Naive thymus-derived CD4-positive, alpha-beta T cell (primary cell): Measurements from ENCODE around the gene HPS6. TPM values are rescaled to one million over a fixed set of nuclear protein-coding genes. Genes with fewer than 3 reads are reported as not detected.

Experiments used
- ATAC-seq: fragments of 150-1000 bp; cut with Tn5 transposase; 2 replicates; pipeline ENCODE4 v1.10.0; 2021; ENCODE audit warnings: mild to moderate bottlenecking, moderate library complexity
- CTCF ChIA-PET: fragments of 350-600 bp; sonication (Branson Sonifier 250); formaldehyde crosslinking; loops from one replicate; lab custom pipeline; 2021; ENCODE audit warnings: antibody characterized with exemption; lab: Charles Lee
- POLR2A ChIA-PET: fragments of 350-600 bp; sonication (Branson Sonifier 250); formaldehyde crosslinking; loops from one replicate; lab custom pipeline; 2021; ENCODE audit warnings: antibody characterized with exemption, inconsistent platforms; lab: Charles Lee
- DNase-seq, 9 donors: peaks; one replicate each; pipeline versions ENCODE4 v3.0.0 to v3.0.0-alpha.2; 2020 to 2022; ENCODE audit warnings: mixed read lengths in 1 of 9
- H3K27ac ChIP-seq: one replicate; pipeline ENCODE4 v1.7.0; 2013; ENCODE audit warnings: mild to moderate bottlenecking, low read depth, low read length, moderate library complexity
- H3K27me3 ChIP-seq, 2 donors: one replicate each; pipeline ENCODE4 v1.7.0; 2013; ENCODE audit warnings: low read length in 2 of 2, mild to moderate bottlenecking in 2 of 2, moderate library complexity in 2 of 2; ENCODE audit not compliant: control insufficient read depth in 2 of 2, insufficient read depth in 2 of 2
- H3K36me3 ChIP-seq, 3 experiments: 1 replicate in 2 of 3; 2 replicates in 1 of 3; pipeline ENCODE4 v1.7.0; 2013; ENCODE audit warnings: low read length in 3 of 3, mild to moderate bottlenecking in 3 of 3, moderate library complexity in 1 of 3; ENCODE audit not compliant: insufficient read depth in 3 of 3, control insufficient read depth in 2 of 3
- H3K4me1 ChIP-seq, 2 donors: one replicate each; pipeline ENCODE4 v1.7.0; 2013; ENCODE audit warnings: low read length in 2 of 2, mild to moderate bottlenecking in 2 of 2, moderate library complexity in 1 of 2; ENCODE audit not compliant: control insufficient read depth in 2 of 2, insufficient read depth in 2 of 2
- H3K4me3 ChIP-seq: 2 replicates; pipeline ENCODE4 v1.7.0; 2013; ENCODE audit warnings: mild to moderate bottlenecking, low read length
- H3K9me3 ChIP-seq, 3 experiments: 1 replicate in 2 of 3; 2 replicates in 1 of 3; pipeline ENCODE4 v1.7.0; 2013; ENCODE audit warnings: low read length in 3 of 3; ENCODE audit not compliant: control insufficient read depth in 2 of 3
- H3K27ac Mint-ChIP-seq, 9 donors: one replicate each; pipeline ENCODE4 v1.8.0; 2020 to 2022; ENCODE audit warnings: mixed read lengths in 9 of 9, mild to moderate bottlenecking in 8 of 9, moderate library complexity in 5 of 9, inconsistent platforms in 2 of 9
- H3K27me3 Mint-ChIP-seq, 5 donors: one replicate each; pipeline ENCODE4 v1.8.0; 2021 to 2022; ENCODE audit warnings: mixed read lengths in 5 of 5, mild to moderate bottlenecking in 1 of 5
- H3K36me3 Mint-ChIP-seq, 5 donors: one replicate each; pipeline ENCODE4 v1.8.0; 2020 to 2022; ENCODE audit warnings: mixed read lengths in 5 of 5, mild to moderate bottlenecking in 3 of 5, inconsistent platforms in 1 of 5
- H3K4me1 Mint-ChIP-seq, 7 donors: one replicate each; pipeline ENCODE4 v1.8.0; 2020 to 2022; ENCODE audit warnings: mixed read lengths in 7 of 7, mild to moderate bottlenecking in 3 of 7, inconsistent platforms in 1 of 7
- H3K4me3 Mint-ChIP-seq, 10 donors: one replicate each; pipeline ENCODE4 v1.8.0; 2020 to 2022; ENCODE audit warnings: mild to moderate bottlenecking in 10 of 10, mixed read lengths in 10 of 10, moderate library complexity in 6 of 10, inconsistent platforms in 2 of 10
- H3K9me3 Mint-ChIP-seq, 11 donors: one replicate each; pipeline ENCODE4 v1.8.0; 2020 to 2022; ENCODE audit warnings: mixed read lengths in 11 of 11, mild to moderate bottlenecking in 4 of 11, inconsistent platforms in 1 of 11, moderate library complexity in 1 of 11
- intact Hi-C, 2 donors: fragments of 100-400 bp; cut with micrococcal nuclease; formaldehyde crosslinking; loops; one replicate each; pipeline ENCODE4 v1.15.1; 2023
- polyA plus RNA-seq, 2 donors: library from polyadenylated mRNA; unstranded; fragments of 300-500 nt; fragmentation: Illumina TruSeq; gene quantifications; one replicate each; pipeline ENCODE4 v1.2.3, GENCODE V29; 2021
- total RNA-seq, 6 experiments: library from RNA in 5 of 6; stranded (reverse) in 5 of 6; gene quantifications; 1 replicate in 5 of 6; 2 replicates in 1 of 6; pipeline ENCODE4 v1.2.3 and lab custom pipeline; 2021 to 2026

HPS6 gene
- total RNA-seq (10 to 100 TPM; 12.1 to 24.2 (median 20.9) TPM), polyA plus RNA-seq (10 to 100 TPM; 13.8 to 29.9 TPM), total RNA-seq (lab: John Stamatoyannopoulos, UW) (10.8 reads per million, percentile 37 among the genes with 10 or more reads in this experiment)

DNA sequence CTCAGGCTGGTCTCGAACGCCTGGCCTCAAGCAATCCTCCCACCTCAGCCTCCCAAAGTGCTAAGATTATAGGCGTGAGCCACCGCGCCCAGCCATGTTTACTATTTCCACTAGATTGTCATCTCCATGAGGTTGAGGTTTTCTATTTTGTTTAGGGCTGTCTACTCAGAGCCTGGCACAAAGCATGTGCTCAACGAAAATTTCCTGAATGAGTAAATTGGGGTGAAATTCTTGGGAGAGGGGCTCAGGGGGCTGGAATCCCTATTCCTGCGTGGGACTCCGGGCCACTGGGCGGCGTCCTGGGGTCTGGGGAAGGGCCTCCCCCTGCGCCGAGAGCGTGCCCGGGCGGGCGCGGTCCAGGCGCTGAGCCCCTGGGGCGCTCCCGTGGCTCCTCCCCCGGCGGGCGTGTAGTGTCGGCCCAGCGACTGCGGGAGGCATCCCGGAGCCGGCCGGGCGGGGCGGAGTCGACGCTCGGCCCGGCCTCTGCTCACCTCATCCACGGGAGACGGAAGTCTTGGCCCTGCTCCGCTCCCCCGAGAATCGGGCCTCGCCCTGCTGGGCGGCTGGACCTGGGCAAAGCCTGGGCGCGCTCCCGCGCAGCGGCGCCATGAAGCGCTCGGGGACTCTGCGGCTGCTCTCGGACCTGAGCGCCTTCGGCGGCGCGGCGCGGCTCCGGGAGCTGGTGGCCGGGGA, at the start of gene HPS6:
Gene HPS6 (plus strand): TSS at position 482 of the 693 bp plus-strand sequence. CDS start 126 bp downstream, at position 608.
- Histone ChIP-seq H3K9me3 (no peaks in the 10 kb centered on the region), H3K4me3 (peak within 1 kb of the TSS; percentile 82), H3K27me3 (no peaks in the 10 kb centered on the region), H3K36me3 (peaks cover 0 to 6% (median 4%) of the 10 kb centered on the region in 3 experiments), H3K27ac (peak within 1 kb of the TSS; percentile 93), H3K4me1 (peaks cover 14 to 23% of the 10 kb centered on the region in 2 donors)
- POLR2A ChIA-PET: interaction anchor here (0.7 to 2.7 kb wide), 6 partner anchors 8 to 246 kb away, joined by 3 to 16 read pairs (median 3); partner anchors contain the start of genes ARMH3 and PPRC1
- H3K27me3 Mint-ChIP-seq: no peaks in the 10 kb centered on the region
- H3K4me3 Mint-ChIP-seq: peak within 1 kb of the TSS; percentile 79 to 91 (median 89)
- peaks cover 23 to 43% (median 36%) of the 10 kb centered on the region in 7 donors for H3K4me1 Mint-ChIP-seq
- peaks cover 0 to 1% (median 0%) of the 10 kb centered on the region in 11 donors for H3K9me3 Mint-ChIP-seq
- H3K36me3 Mint-ChIP-seq: peaks cover 0 to 5% (median 0%) of the 10 kb centered on the region in 5 donors
- ATAC-seq (peak; percentile 98), DNase-seq (peak; percentile 73 to 94 (median 81))
- CTCF ChIA-PET: no interaction called here
- intact Hi-C loops: loop anchor here (1.0 to 10.0 kb wide), 11 partner anchors 8 to 650 kb away; partner anchors contain the start of genes ACTR1A (in 2 of the 2), ARMH3 (in 2 of the 2), NOLC1 (in 2 of the 2) and NPM3 (in 2 of the 2)
- peak within 1 kb of the TSS; percentile 85 to 97 (median 93) for H3K27ac Mint-ChIP-seq

GRCh38 chr10:102016416-102016815, 48.7 kb upstream of the HPS6 start:
- Mint-ChIP-seq H3K27me3 (no peaks in the 10 kb centered on the region), H3K4me3 (no peak overlapping the region), H3K36me3 (peaks cover 9 to 27% (median 16%) of the 10 kb centered on the region in 5 donors), H3K9me3 (peaks cover 0 to 2% (median 0%) of the 10 kb centered on the region in 11 donors), H3K4me1 (peaks cover 0 to 3% (median 0%) of the 10 kb centered on the region in 7 donors), H3K27ac (peak overlapping the region in 2 of 9 donors; percentile 31 to 32)
- Histone ChIP-seq H3K27me3 (no peaks in the 10 kb centered on the region), H3K4me3 (no peak overlapping the region), H3K9me3 (no peaks in the 10 kb centered on the region), H3K27ac (no peak overlapping the region), H3K4me1 (no peaks in the 10 kb centered on the region), H3K36me3 (peaks cover 0 to 50% (median 5%) of the 10 kb centered on the region in 3 experiments)
- ChIA-PET POLR2A (no interaction called here), CTCF (interaction anchor here (0.6 to 1.2 kb wide), 3 partner anchors 10 to 57 kb away, joined by 3 to 6 read pairs (median 4); no protein-coding TSS in a partner anchor)
- ATAC-seq: no peak
- DNase-seq: no peak
- intact Hi-C loops: no loop called here

DNA sequence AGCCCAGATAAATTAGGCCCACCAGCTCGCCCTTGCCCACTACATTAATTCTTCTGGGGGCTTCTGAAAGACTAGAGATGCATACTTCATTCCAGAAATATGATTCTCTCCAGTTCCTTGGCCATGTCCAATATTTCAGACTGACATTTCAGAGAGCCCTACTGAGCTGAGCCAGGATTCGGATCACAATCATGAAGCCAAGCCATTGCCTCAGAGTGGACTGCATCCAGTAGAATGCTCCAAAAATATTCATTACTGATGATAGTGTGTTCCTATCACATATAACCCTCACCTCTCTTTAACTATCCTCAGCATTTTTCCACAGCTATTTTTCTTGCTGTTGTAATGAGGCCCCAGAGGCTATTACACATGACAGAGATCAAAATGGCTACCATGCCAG, 47.9 kb upstream of the HPS6 start:
- Histone ChIP-seq H3K27ac (no peak overlapping the region), H3K27me3 (no peaks in the 10 kb centered on the region), H3K4me3 (no peak overlapping the region), H3K4me1 (no peaks in the 10 kb centered on the region), H3K36me3 (peaks cover 0 to 46% (median 5%) of the 10 kb centered on the region in 3 experiments), H3K9me3 (no peaks in the 10 kb centered on the region)
- DNase-seq (no peak), ATAC-seq (no peak)
- POLR2A ChIA-PET: interaction anchor here (1.1 kb wide), 1 partner anchor 55 kb away, joined by 3 read pairs; no protein-coding TSS in a partner anchor
- H3K4me1 Mint-ChIP-seq: peaks cover 0 to 4% (median 0%) of the 10 kb centered on the region in 7 donors
- H3K4me3 Mint-ChIP-seq: no peak overlapping the region
- H3K36me3 Mint-ChIP-seq: peaks cover 11 to 32% (median 22%) of the 10 kb centered on the region in 5 donors
- peaks cover 0 to 4% (median 0%) of the 10 kb centered on the region in 11 donors for H3K9me3 Mint-ChIP-seq
- no peaks in the 10 kb centered on the region for H3K27me3 Mint-ChIP-seq
- intact Hi-C loops: no loop called here
- H3K27ac Mint-ChIP-seq: peak overlapping the region in 1 of 9 donors; percentile 9
- CTCF ChIA-PET: interaction anchor here (1.2 kb wide), 1 partner anchor 56 kb away, joined by 4 read pairs; no protein-coding TSS in a partner anchor

DNA sequence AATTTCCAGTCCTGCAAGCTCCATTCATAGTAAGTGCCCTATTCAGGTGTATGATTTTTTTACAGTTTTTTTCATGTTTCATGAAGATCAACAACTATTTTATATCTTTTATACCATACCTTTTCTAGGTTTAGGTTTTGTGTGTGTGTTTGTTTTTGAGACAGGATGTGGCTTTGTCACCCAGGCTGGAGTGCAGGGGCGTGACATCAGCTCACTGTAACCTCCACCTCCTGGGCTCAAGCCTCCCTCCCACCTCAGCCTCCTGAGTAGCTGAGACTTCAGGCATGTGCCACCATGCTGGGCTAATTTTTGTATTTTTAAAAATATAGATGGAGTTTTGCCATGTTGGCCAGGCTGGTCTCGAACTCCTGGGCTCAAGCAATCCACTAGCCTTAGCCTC, 44.2 kb upstream of the HPS6 start:
- CTCF ChIA-PET: interaction anchor here (0.6 kb wide), 1 partner anchor 1134 kb away, joined by 3 read pairs; no protein-coding TSS in a partner anchor
- Mint-ChIP-seq H3K4me3 (no peak overlapping the region), H3K27ac (no peak overlapping the region), H3K36me3 (peaks cover 12 to 38% (median 22%) of the 10 kb centered on the region in 5 donors), H3K27me3 (no peaks in the 10 kb centered on the region), H3K4me1 (peaks cover 0 to 4% (median 0%) of the 10 kb centered on the region in 7 donors), H3K9me3 (peaks cover 0 to 4% (median 0%) of the 10 kb centered on the region in 11 donors)
- Histone ChIP-seq H3K4me1 (no peaks in the 10 kb centered on the region), H3K36me3 (peaks cover 2 to 52% (median 5%) of the 10 kb centered on the region in 3 experiments), H3K27ac (no peak overlapping the region), H3K9me3 (no peaks in the 10 kb centered on the region), H3K27me3 (no peaks in the 10 kb centered on the region), H3K4me3 (no peak overlapping the region)
- intact Hi-C loops: no loop called here
- ATAC-seq: no peak
- POLR2A ChIA-PET: interaction anchor here (0.7 kb wide), 1 partner anchor 419 kb away, joined by 3 read pairs; no protein-coding TSS in a partner anchor
- DNase-seq: no peak

DNA sequence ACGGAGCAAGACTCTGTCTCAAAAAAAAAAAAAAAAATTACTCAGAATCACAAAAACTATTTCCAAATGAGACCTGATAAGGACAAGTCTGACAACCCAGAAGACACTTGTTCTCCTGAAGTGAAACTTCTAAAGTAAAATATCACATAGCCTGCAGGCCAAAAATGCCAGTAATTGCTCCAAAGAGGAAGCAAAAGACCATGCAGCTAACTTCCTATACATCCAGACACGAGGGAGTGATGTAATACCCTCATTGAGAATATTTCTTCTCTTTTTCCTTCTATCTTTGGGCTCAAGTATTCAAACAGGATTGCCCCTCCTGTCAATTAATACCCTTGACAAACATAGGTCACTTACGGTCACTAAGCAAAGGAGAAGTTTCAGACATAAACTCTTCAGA, 40.4 kb upstream of the HPS6 start:
- Histone ChIP-seq H3K4me1 (no peaks in the 10 kb centered on the region), H3K27me3 (no peaks in the 10 kb centered on the region), H3K27ac (no peak overlapping the region), H3K4me3 (no peak overlapping the region), H3K9me3 (no peaks in the 10 kb centered on the region), H3K36me3 (peaks cover 0 to 65% (median 2%) of the 10 kb centered on the region in 3 experiments)
- POLR2A ChIA-PET: interaction anchor here (0.7 kb wide), 1 partner anchor 42 kb away, joined by 3 read pairs; no protein-coding TSS in a partner anchor
- Mint-ChIP-seq H3K27me3 (no peaks in the 10 kb centered on the region), H3K36me3 (peaks cover 8 to 49% (median 22%) of the 10 kb centered on the region in 5 donors), H3K4me3 (no peak overlapping the region), H3K4me1 (peaks cover 0 to 4% (median 0%) of the 10 kb centered on the region in 7 donors), H3K9me3 (peaks cover 0 to 4% (median 0%) of the 10 kb centered on the region in 11 donors), H3K27ac (peak overlapping the region in 1 of 9 donors; percentile 3)
- ATAC-seq (peak; percentile 16), DNase-seq (no peak)
- CTCF ChIA-PET: no interaction called here
- intact Hi-C loops: no loop called here

- peaks cover 8 to 49% (median 18%) of the 10 kb centered on the region in 5 donors for H3K36me3 Mint-ChIP-seq
- no peaks in the 10 kb centered on the region for H3K9me3 Mint-ChIP-seq
- Histone ChIP-seq H3K36me3 (peaks cover 0 to 70% (median 2%) of the 10 kb centered on the region in 3 experiments), H3K27ac (no peak overlapping the region), H3K4me1 (no peaks in the 10 kb centered on the region), H3K27me3 (no peaks in the 10 kb centered on the region), H3K4me3 (no peak overlapping the region), H3K9me3 (no peaks in the 10 kb centered on the region)
- CTCF ChIA-PET: interaction anchor here (0.6 to 0.7 kb wide), 2 partner anchors 11 to 31 kb away, joined by 3 to 6 read pairs; no protein-coding TSS in a partner anchor
- POLR2A ChIA-PET: no interaction called here
- peak overlapping the region in 2 of 9 donors; percentile 34 to 88 for H3K27ac Mint-ChIP-seq
- DNase-seq (no peak), ATAC-seq (no peak)
- H3K4me1 Mint-ChIP-seq: no peaks in the 10 kb centered on the region
- intact Hi-C loops: no loop called here
- H3K27me3 Mint-ChIP-seq: no peaks in the 10 kb centered on the region
- no peak overlapping the region for H3K4me3 Mint-ChIP-seq
These were observed 37.9 kb upstream of the HPS6 start for GRCh38 chr10:102027261-102027660.
